ENCODE results near the gene LCA5. TPM values are rescaled to one million over a fixed set of nuclear protein-coding genes. Genes with fewer than 3 reads are reported as not detected.

Gene LCA5
- total and polyA plus RNA-seq, 7 donors, result 0.48 to 2.7 (median 1.1) TPM

GRCh38 chr6:79564636-79565035, 27.4 kb upstream of the LCA5 start:
- H3K36me3 ChIP-seq (ENCODE audit: insufficient read depth in 1 of 2, low read depth in 1 of 2), result no peaks in the 10 kb centered on the region
- H3K27me3 ChIP-seq (ENCODE audit: insufficient read depth in 3 of 3, low read length in 2 of 3), result no peaks in the 10 kb centered on the region
- no peak overlapping the region for H3K27ac ChIP-seq
- no peaks in the 10 kb centered on the region for H3K9me3 ChIP-seq
- DNase-seq (no peak), ATAC-seq (no peak)
- H3K4me3 ChIP-seq, result no peak overlapping the region
- 54 to 70% (median 66%) methylated on average over 2 of the region's 2 CpGs for WGBS, 3 donors
- intact Hi-C loops (cut with DNase I), result no loop called here
- no peak for TF ChIP-seq CTCF (IDR thresholded peaks at IDR 0.05)
- H3K4me1 ChIP-seq, result no peaks in the 10 kb centered on the region

- no peaks in the 10 kb centered on the region for H3K9me3 ChIP-seq
- H3K36me3 ChIP-seq (ENCODE audit: insufficient read depth in 1 of 2, low read depth in 1 of 2), result no peaks in the 10 kb centered on the region
- ATAC-seq, result no peak
- TF ChIP-seq CTCF (IDR thresholded peaks at IDR 0.05), result no peak
- 93 to 96% (median 95%) methylated on average over 2 of the region's 2 CpGs for WGBS, 3 donors
- DNase-seq, result no peak
- H3K4me1 ChIP-seq, result no peaks in the 10 kb centered on the region
- H3K27me3 ChIP-seq (ENCODE audit: insufficient read depth in 3 of 3, low read length in 2 of 3), result no peaks in the 10 kb centered on the region
- intact Hi-C loops (cut with DNase I), result no loop called here
- H3K27ac ChIP-seq, result no peak overlapping the region
- no peak overlapping the region for H3K4me3 ChIP-seq
Observed at GRCh38 chr6:79559706-79560105, 22.5 kb upstream of the LCA5 start.

- DNase-seq (no peak), ATAC-seq (no peak)
- intact Hi-C loops (cut with DNase I), result no loop called here
- H3K36me3 ChIP-seq (ENCODE audit: insufficient read depth in 1 of 2, low read depth in 1 of 2), result no peaks in the 10 kb centered on the region
- H3K9me3 ChIP-seq, result no peaks in the 10 kb centered on the region
- H3K4me3 ChIP-seq, result no peak overlapping the region
- TF ChIP-seq CTCF (IDR thresholded peaks at IDR 0.05), result no peak
- no peaks in the 10 kb centered on the region for H3K27me3 ChIP-seq (ENCODE audit: insufficient read depth in 3 of 3, low read length in 2 of 3)
- 87 to 91% (median 90%) methylated on average over 2 of the region's 2 CpGs for WGBS, 3 donors
- no peak overlapping the region for H3K27ac ChIP-seq
- no peaks in the 10 kb centered on the region for H3K4me1 ChIP-seq
Observed at GRCh38 chr6:79557673-79558467, 20.6 kb upstream of the LCA5 start.

GRCh38 chr6:79554305-79554704, 17.1 kb upstream of the LCA5 start:
- TF ChIP-seq CTCF (IDR thresholded peaks at IDR 0.05), result no peak
- Histone ChIP-seq H3K4me1 (no peaks in the 10 kb centered on the region), H3K36me3 (ENCODE audit: insufficient read depth in 1 of 2, low read depth in 1 of 2) (peaks cover 3 to 12% of the 10 kb centered on the region in 2 donors), H3K27ac (no peak overlapping the region), H3K9me3 (no peaks in the 10 kb centered on the region), H3K4me3 (no peak overlapping the region), H3K27me3 (ENCODE audit: insufficient read depth in 3 of 3, low read length in 2 of 3) (no peaks in the 10 kb centered on the region)
- intact Hi-C loops (cut with DNase I), result no loop called here
- no peak for ATAC-seq
- no peak for DNase-seq

- Histone ChIP-seq H3K4me3 (no peak overlapping the region), H3K9me3 (no peaks in the 10 kb centered on the region), H3K27me3 (ENCODE audit: insufficient read depth in 3 of 3, low read length in 2 of 3) (no peaks in the 10 kb centered on the region), H3K27ac (no peak overlapping the region), H3K36me3 (ENCODE audit: insufficient read depth in 1 of 2, low read depth in 1 of 2) (peaks cover 3 to 12% of the 10 kb centered on the region in 2 donors), H3K4me1 (no peaks in the 10 kb centered on the region)
- no peak for TF ChIP-seq CTCF (IDR thresholded peaks at IDR 0.05)
- ATAC-seq, result no peak
- no peak for DNase-seq
- intact Hi-C loops (cut with DNase I), result no loop called here
- 84 to 91% (median 85%) methylated on average over 2 of the region's 2 CpGs for WGBS, 3 donors
Observed at GRCh38 chr6:79551401-79551800, 14.2 kb upstream of the LCA5 start.

Data from psoas muscle (tissue), 8 donors.